Right lung (tissue), 5 donors: ENCODE results near the gene UROC1. TPM values are rescaled to one million over a fixed set of nuclear protein-coding genes. Genes with fewer than 3 reads are reported as not detected.
"Not testable (repeated sequence)": the region's sequence is repeated elsewhere in the genome, so short reads cannot be mapped to it uniquely, and the experiment has no call there.

ENCODE experiments used
- DNase-seq, 2 donors: peaks; one replicate each; pipeline ENCODE4 v3.0.0-alpha.2; 2013
- polyA plus RNA-seq, 5 donors: library from polyadenylated mRNA; unstranded; fragments of 120-200 nt; gene quantifications; one replicate each; pipeline versions ENCODE4 v1.2.1 to v1.2.3, GENCODE V29; 2013; ENCODE audit warnings: inconsistent platforms in 1 of 5, low replicate concordance in 1 of 5; ENCODE audit not compliant: insufficient read length in 5 of 5, insufficient read depth in 1 of 5

Gene UROC1
- polyA plus RNA-seq, 5 donors = 0.08 to 0.23 (median 0.17) TPM; not detected in 1

GRCh38 chr3:126547721-126548120 is 30.1 kb upstream of the UROC1 start:
- DNase-seq = no peak

GRCh38 chr3:126546549-126547239 is 29.1 kb upstream of the UROC1 start:
- DNase-seq = no peak

DNA sequence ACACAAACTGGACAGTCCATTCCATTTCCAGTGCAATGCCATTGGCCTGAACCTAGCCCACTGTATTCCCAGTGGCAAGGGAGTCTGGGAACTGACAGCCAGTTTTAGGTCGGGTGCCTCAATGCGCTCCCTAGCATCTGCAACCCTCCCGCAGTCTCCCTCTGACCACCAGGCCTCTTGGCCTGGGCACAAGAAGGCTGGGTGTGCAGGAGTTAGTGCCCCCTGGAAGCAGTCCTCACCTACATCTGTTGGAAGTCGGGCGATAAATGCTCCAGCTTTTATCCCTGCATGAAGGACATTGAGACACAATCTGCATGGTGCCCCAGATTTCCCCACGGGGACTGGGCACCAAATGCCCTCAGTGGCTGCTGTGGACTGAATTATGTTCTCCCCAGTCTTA is 28.4 kb upstream of the UROC1 start:
- no peak for DNase-seq

- no peak for DNase-seq
These were observed 28.0 kb upstream of the UROC1 start for GRCh38 chr3:126545544-126545943.

GRCh38 chr3:126544596-126545281 is 27.2 kb upstream of the UROC1 start:
- DNase-seq = no peak

DNA sequence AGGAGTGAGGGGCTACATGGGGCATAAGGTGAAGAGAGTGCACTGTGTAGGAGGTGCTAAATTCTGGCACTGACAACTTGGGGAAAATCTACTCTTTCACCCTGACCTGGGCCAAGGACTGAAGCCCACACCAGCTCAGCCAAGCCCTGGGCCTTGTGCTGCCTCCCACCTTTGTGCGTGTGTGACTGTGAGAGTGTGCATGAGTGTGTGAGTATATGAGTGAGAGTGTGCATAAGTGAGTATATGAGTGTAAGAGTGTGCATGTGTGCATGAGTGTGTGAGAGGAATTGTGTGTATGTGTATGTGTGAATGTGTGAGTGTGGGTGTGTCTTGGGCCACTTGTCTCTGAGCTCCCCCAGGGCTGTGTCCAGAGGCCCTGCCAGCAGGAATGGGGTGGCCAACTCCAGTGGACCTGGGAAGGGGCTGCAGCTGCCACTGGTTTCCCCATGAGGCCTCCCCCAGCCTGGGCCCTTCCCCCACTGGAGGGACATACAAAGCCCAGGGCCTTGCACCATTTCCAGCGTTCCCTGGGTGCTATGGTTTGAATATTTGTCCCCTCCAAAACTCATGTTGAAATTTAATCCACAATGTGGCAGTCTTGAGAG is 26.0 kb upstream of the UROC1 start:
- DNase-seq = no peak

DNA sequence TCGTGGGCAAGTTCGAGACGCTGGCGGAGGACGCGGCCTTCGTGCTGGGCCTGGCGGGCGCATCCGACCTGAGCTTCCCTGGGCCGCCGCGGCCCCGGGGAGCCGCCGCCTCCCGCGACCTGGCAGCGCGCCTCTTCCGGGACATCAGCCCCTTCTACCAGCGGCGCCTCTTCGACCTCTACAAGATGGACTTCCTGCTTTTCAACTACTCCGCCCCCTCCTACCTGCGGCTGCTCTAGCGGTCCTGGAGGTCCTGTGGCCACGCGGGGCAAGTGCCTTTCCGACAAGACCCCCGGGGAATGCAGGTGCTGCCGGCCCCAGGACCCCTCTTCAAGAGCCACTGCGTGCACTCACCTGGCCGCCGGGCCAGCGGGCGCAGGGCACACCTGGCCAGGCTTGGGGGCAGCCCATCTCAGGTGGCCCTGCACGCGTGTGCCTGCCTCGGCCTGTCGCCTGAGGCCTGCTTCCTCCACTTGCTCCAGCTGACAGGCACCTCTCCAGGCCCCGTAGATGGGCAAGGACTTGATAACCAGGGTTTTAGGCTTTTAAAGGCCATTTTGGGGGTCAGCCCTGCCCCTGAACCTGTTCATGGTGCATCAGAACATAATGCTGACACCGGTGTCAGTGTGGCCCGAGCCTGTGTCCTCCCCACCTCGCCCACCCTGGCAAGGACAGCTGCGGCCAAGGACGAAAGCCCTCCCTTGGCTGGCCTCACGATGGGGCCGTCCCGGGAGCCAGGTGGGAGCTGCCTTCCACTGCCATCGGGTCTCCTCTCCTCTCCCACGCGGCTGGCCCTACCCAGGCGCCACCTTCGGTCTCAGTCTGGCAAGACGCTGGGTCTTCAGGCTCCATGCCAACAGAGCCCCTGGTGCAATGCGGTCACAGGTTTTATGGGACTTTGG is 25.0 kb upstream of the UROC1 start:
- no peak for DNase-seq

- no peak for DNase-seq
These were observed 24.2 kb upstream of the UROC1 start for GRCh38 chr3:126541628-126542339.

GRCh38 chr3:126540951-126541627 is 23.5 kb upstream of the UROC1 start:
- no peak for DNase-seq

- no peak for DNase-seq
These were observed 22.8 kb upstream of the UROC1 start for GRCh38 chr3:126540342-126540849.

GRCh38 chr3:126539558-126540250 is 22.1 kb upstream of the UROC1 start:
- DNase-seq = no peak

DNA sequence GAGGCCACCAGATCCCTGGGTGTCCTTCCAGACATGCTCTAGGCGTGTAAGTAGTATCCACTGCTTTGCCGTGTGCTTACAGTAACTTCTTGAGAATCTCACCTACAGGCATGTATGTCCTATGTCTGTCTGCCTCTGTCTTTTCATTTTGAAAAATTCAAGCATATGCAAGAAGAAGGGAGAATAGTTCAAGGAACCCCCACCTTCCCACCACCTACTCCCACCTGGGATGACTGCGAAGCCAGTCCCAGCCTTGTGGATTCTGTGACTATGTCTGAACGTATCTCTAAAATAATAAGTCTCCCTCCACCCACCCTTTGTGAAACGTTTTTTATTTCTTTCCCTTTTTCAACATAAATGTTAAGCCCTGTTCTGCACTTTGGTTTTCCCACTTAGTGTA is 21.4 kb upstream of the UROC1 start:
- no peak for DNase-seq

- no peak for DNase-seq
These were observed 20.7 kb upstream of the UROC1 start for GRCh38 chr3:126538316-126538715.

- no peak for DNase-seq
These were observed 20.2 kb upstream of the UROC1 start for GRCh38 chr3:126537730-126538281.

GRCh38 chr3:126537116-126537729 is 19.6 kb upstream of the UROC1 start:
- DNase-seq = no peak

GRCh38 chr3:126536126-126536525 is 18.6 kb upstream of the UROC1 start:
- no peak for DNase-seq

DNA sequence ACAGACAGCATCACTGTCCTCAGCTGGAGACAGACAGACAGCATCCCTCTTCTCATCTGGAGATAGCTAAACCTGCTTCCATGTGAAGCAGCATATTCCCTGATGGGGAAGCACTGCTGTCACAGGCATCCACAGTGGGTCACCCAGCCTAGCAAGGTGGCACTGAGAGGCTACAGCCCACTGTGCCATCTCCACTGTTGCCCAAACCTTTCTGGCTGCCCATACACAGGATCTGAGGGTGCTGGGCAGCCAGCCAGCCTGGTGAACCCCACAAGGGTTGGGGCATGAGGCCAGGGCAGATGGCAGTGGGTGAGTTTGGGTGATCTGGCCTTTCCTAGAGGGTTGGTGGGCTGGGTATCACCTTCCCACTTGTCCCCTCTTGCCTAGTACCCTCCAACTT is 18.1 kb upstream of the UROC1 start:
- no peak for DNase-seq

GRCh38 chr3:126534716-126535115 is 17.1 kb upstream of the UROC1 start:
- not testable (repeated sequence) for DNase-seq

- no peak for DNase-seq
These were observed 15.9 kb upstream of the UROC1 start for GRCh38 chr3:126533506-126533905.
